ENCODE results near the gene CLDN5.
"Not testable (repeated sequence)": the region's sequence is repeated elsewhere in the genome, so short reads cannot be mapped to it uniquely, and the experiment has no call there.

The CLDN5 gene

GRCh38 chr22:19545935-19546207 lies 21.7 kb upstream of the CLDN5 start:
- WGBS: 96% methylated on average over 5 of the region's 5 CpGs
- Histone ChIP-seq H3K27ac (ENCODE audit: low read depth, low read length) (no peak overlapping the region), H3K36me3 (ENCODE audit: insufficient read depth, low read length) (no peaks in the 10 kb centered on the region), H3K4me1 (ENCODE audit: insufficient read depth, low read length) (no peaks in the 10 kb centered on the region), H3K4me3 (ENCODE audit: low read length) (no peak overlapping the region), H3K9ac (ENCODE audit: low read depth, low read length) (no peak overlapping the region), H3K9me3 (ENCODE audit: insufficient read depth, low read depth, low read length) (no peaks in the 10 kb centered on the region), H3K27me3 (ENCODE audit: insufficient read depth, low read length) (no peaks in the 10 kb centered on the region)

- Histone ChIP-seq H3K27me3 (ENCODE audit: insufficient read depth, low read length) (no peaks in the 10 kb centered on the region), H3K4me1 (ENCODE audit: insufficient read depth, low read length) (no peaks in the 10 kb centered on the region), H3K27ac (ENCODE audit: low read depth, low read length) (no peak overlapping the region), H3K4me3 (ENCODE audit: low read length) (no peak overlapping the region), H3K36me3 (ENCODE audit: insufficient read depth, low read length) (no peaks in the 10 kb centered on the region), H3K9ac (ENCODE audit: low read depth, low read length) (no peak overlapping the region), H3K9me3 (ENCODE audit: insufficient read depth, low read depth, low read length) (no peaks in the 10 kb centered on the region)
- 93% methylated on average over 16 of the region's 16 CpGs for WGBS
Observed at GRCh38 chr22:19543970-19544708, 19.9 kb upstream of the CLDN5 start.

GRCh38 chr22:19540394-19540793 lies 16.2 kb upstream of the CLDN5 start:
- Histone ChIP-seq H3K36me3 (ENCODE audit: insufficient read depth, low read length) (no peaks in the 10 kb centered on the region), H3K9ac (ENCODE audit: low read depth, low read length) (no peak overlapping the region), H3K27me3 (ENCODE audit: insufficient read depth, low read length) (no peaks in the 10 kb centered on the region), H3K4me3 (ENCODE audit: low read length) (no peak overlapping the region), H3K27ac (ENCODE audit: low read depth, low read length) (no peak overlapping the region), H3K4me1 (ENCODE audit: insufficient read depth, low read length) (no peaks in the 10 kb centered on the region), H3K9me3 (ENCODE audit: insufficient read depth, low read depth, low read length) (no peaks in the 10 kb centered on the region)

GRCh38 chr22:19537941-19538488 lies 13.8 kb upstream of the CLDN5 start:
- no peak overlapping the region for H3K4me3 ChIP-seq (ENCODE audit: low read length)
- no peaks in the 10 kb centered on the region for H3K27me3 ChIP-seq (ENCODE audit: insufficient read depth, low read length)
- H3K9me3 ChIP-seq (ENCODE audit: insufficient read depth, low read depth, low read length): no peaks in the 10 kb centered on the region
- 87% methylated on average over 5 of the region's 5 CpGs for WGBS
- H3K9ac ChIP-seq (ENCODE audit: low read depth, low read length): no peak overlapping the region
- no peaks in the 10 kb centered on the region for H3K4me1 ChIP-seq (ENCODE audit: insufficient read depth, low read length)
- H3K36me3 ChIP-seq (ENCODE audit: insufficient read depth, low read length): no peaks in the 10 kb centered on the region
- H3K27ac ChIP-seq (ENCODE audit: low read depth, low read length): no peak overlapping the region

- Histone ChIP-seq H3K27me3 (ENCODE audit: insufficient read depth, low read length) (no peaks in the 10 kb centered on the region), H3K4me1 (ENCODE audit: insufficient read depth, low read length) (no peaks in the 10 kb centered on the region), H3K4me3 (ENCODE audit: low read length) (no peak overlapping the region), H3K27ac (ENCODE audit: low read depth, low read length) (no peak overlapping the region), H3K36me3 (ENCODE audit: insufficient read depth, low read length) (no peaks in the 10 kb centered on the region), H3K9ac (ENCODE audit: low read depth, low read length) (no peak overlapping the region), H3K9me3 (ENCODE audit: insufficient read depth, low read depth, low read length) (no peaks in the 10 kb centered on the region)
- 95% methylated on average over 9 of the region's 9 CpGs for WGBS
Observed at GRCh38 chr22:19536564-19536963, 12.4 kb upstream of the CLDN5 start.

- Histone ChIP-seq H3K9me3 (ENCODE audit: insufficient read depth, low read depth, low read length) (no peaks in the 10 kb centered on the region), H3K4me3 (ENCODE audit: low read length) (no peak overlapping the region), H3K4me1 (ENCODE audit: insufficient read depth, low read length) (no peaks in the 10 kb centered on the region), H3K9ac (ENCODE audit: low read depth, low read length) (no peak overlapping the region), H3K27ac (ENCODE audit: low read depth, low read length) (no peak overlapping the region), H3K36me3 (ENCODE audit: insufficient read depth, low read length) (no peaks in the 10 kb centered on the region), H3K27me3 (ENCODE audit: insufficient read depth, low read length) (no peaks in the 10 kb centered on the region)
- 88% methylated on average over 3 of the region's 3 CpGs for WGBS
Observed at GRCh38 chr22:19535001-19535400, 10.8 kb upstream of the CLDN5 start.

- H3K27me3 ChIP-seq (ENCODE audit: insufficient read depth, low read length): no peaks in the 10 kb centered on the region
- no peaks in the 10 kb centered on the region for H3K9me3 ChIP-seq (ENCODE audit: insufficient read depth, low read depth, low read length)
- no peaks in the 10 kb centered on the region for H3K36me3 ChIP-seq (ENCODE audit: insufficient read depth, low read length)
- H3K4me1 ChIP-seq (ENCODE audit: insufficient read depth, low read length): no peaks in the 10 kb centered on the region
- no peak overlapping the region for H3K27ac ChIP-seq (ENCODE audit: low read depth, low read length)
- no peak overlapping the region for H3K9ac ChIP-seq (ENCODE audit: low read depth, low read length)
- no peak overlapping the region for H3K4me3 ChIP-seq (ENCODE audit: low read length)
Observed at GRCh38 chr22:19533857-19534256, 9.6 kb upstream of the CLDN5 start.

GRCh38 chr22:19533049-19533626 lies 8.9 kb upstream of the CLDN5 start:
- Histone ChIP-seq H3K4me1 (ENCODE audit: insufficient read depth, low read length) (no peaks in the 10 kb centered on the region), H3K9ac (ENCODE audit: low read depth, low read length) (no peak overlapping the region), H3K27ac (ENCODE audit: low read depth, low read length) (no peak overlapping the region), H3K27me3 (ENCODE audit: insufficient read depth, low read length) (no peaks in the 10 kb centered on the region), H3K9me3 (ENCODE audit: insufficient read depth, low read depth, low read length) (no peaks in the 10 kb centered on the region), H3K36me3 (ENCODE audit: insufficient read depth, low read length) (no peaks in the 10 kb centered on the region), H3K4me3 (ENCODE audit: low read length) (no peak overlapping the region)
- 92% methylated on average over 8 of the region's 8 CpGs for WGBS

GRCh38 chr22:19531327-19531726 lies 7.1 kb upstream of the CLDN5 start:
- not testable (repeated sequence) for H3K4me1 ChIP-seq (ENCODE audit: insufficient read depth, low read length); H3K36me3 ChIP-seq (ENCODE audit: insufficient read depth, low read length); H3K9ac ChIP-seq (ENCODE audit: low read depth, low read length); H3K27ac ChIP-seq (ENCODE audit: low read depth, low read length); H3K9me3 ChIP-seq (ENCODE audit: insufficient read depth, low read depth, low read length); H3K27me3 ChIP-seq (ENCODE audit: insufficient read depth, low read length); H3K4me3 ChIP-seq (ENCODE audit: low read length)
- 96% methylated on average over 6 of the region's 6 CpGs for WGBS

GRCh38 chr22:19530751-19531150 lies 6.5 kb upstream of the CLDN5 start:
- Histone ChIP-seq H3K9ac (ENCODE audit: low read depth, low read length) (no peak overlapping the region), H3K4me3 (ENCODE audit: low read length) (no peak overlapping the region), H3K9me3 (ENCODE audit: insufficient read depth, low read depth, low read length) (no peaks in the 10 kb centered on the region), H3K27me3 (ENCODE audit: insufficient read depth, low read length) (peaks cover 13% of the 10 kb centered on the region), H3K27ac (ENCODE audit: low read depth, low read length) (no peak overlapping the region), H3K36me3 (ENCODE audit: insufficient read depth, low read length) (no peaks in the 10 kb centered on the region), H3K4me1 (ENCODE audit: insufficient read depth, low read length) (no peaks in the 10 kb centered on the region)
- WGBS: 78% methylated on average over 3 of the region's 3 CpGs

- no peaks in the 10 kb centered on the region for H3K36me3 ChIP-seq (ENCODE audit: insufficient read depth, low read length)
- H3K9ac ChIP-seq (ENCODE audit: low read depth, low read length): no peak overlapping the region
- no peak overlapping the region for H3K4me3 ChIP-seq (ENCODE audit: low read length)
- H3K27ac ChIP-seq (ENCODE audit: low read depth, low read length): no peak overlapping the region
- peaks cover 22% of the 10 kb centered on the region for H3K27me3 ChIP-seq (ENCODE audit: insufficient read depth, low read length)
- H3K4me1 ChIP-seq (ENCODE audit: insufficient read depth, low read length): no peaks in the 10 kb centered on the region
- no peaks in the 10 kb centered on the region for H3K9me3 ChIP-seq (ENCODE audit: insufficient read depth, low read depth, low read length)
- WGBS: 90% methylated on average over 4 of the region's 4 CpGs
Observed at GRCh38 chr22:19529811-19530210, 5.6 kb upstream of the CLDN5 start.

Data from HUES64 (cell line).